Liver (tissue), 9 donors: ENCODE results near the gene ROBO2. TPM values are rescaled to one million over a fixed set of nuclear protein-coding genes. Genes with fewer than 3 reads are reported as not detected.

ENCODE experiments used
- DNase-seq: peaks from one replicate; pipeline ENCODE4 v3.0.0-alpha.2; 2017; ENCODE audit warnings: low spot score
- H3K27ac ChIP-seq, 2 donors: one replicate each; pipeline ENCODE4 v1.7.0; 2013; ENCODE audit warnings: inconsistent platforms in 2 of 2, low read length in 2 of 2, control low read depth in 1 of 2, low read depth in 1 of 2, mild to moderate bottlenecking in 1 of 2
- H3K27me3 ChIP-seq, 4 donors: one replicate each; pipeline versions ENCODE4 v1.6.1 to v1.7.0; 2013; ENCODE audit warnings: low read length in 3 of 4, inconsistent platforms in 1 of 4, mild to moderate bottlenecking in 1 of 4, moderate library complexity in 1 of 4; ENCODE audit not compliant: control insufficient read depth in 4 of 4, insufficient read depth in 4 of 4
- H3K36me3 ChIP-seq, 4 donors: one replicate each; pipeline versions ENCODE4 v1.6.1 to v1.7.0; 2013; ENCODE audit warnings: low read length in 3 of 4, mild to moderate bottlenecking in 3 of 4, low read depth in 1 of 4, moderate library complexity in 1 of 4; ENCODE audit not compliant: control insufficient read depth in 4 of 4, insufficient read depth in 3 of 4
- H3K4me1 ChIP-seq, 4 donors: one replicate each; pipeline versions ENCODE4 v1.6.1 to v1.7.0; 2013; ENCODE audit warnings: low read length in 3 of 4, mild to moderate bottlenecking in 3 of 4, moderate library complexity in 1 of 4; ENCODE audit not compliant: control insufficient read depth in 4 of 4, insufficient read depth in 4 of 4
- H3K4me3 ChIP-seq, 3 donors: one replicate each; pipeline versions ENCODE4 v1.6.1 to v1.7.0; 2013; ENCODE audit warnings: low read length in 3 of 3, control low read depth in 1 of 3, low read depth in 1 of 3, mild to moderate bottlenecking in 1 of 3
- H3K9ac ChIP-seq, 2 donors: one replicate each; pipeline ENCODE4 v1.7.0; 2013; ENCODE audit warnings: low read length in 2 of 2, mild to moderate bottlenecking in 2 of 2, moderate library complexity in 2 of 2, control low read depth in 1 of 2, low read depth in 1 of 2
- H3K9me3 ChIP-seq, 4 donors: one replicate each; pipeline versions ENCODE4 v1.6.1 to v1.7.0; 2013; ENCODE audit warnings: low read length in 3 of 4; ENCODE audit not compliant: control insufficient read depth in 4 of 4
- EGR1 ChIP-seq, 2 donors: IDR thresholded peaks; 2 replicates each; pipeline ENCODE4 v1.6.1; 2016 to 2018; ENCODE audit warnings: antibody characterized with exemption in 2 of 2, low read depth in 2 of 2
- FOXA2 ChIP-seq: IDR thresholded peaks from 2 replicates; pipeline ENCODE4 v1.6.1; 2016; ENCODE audit warnings: antibody characterized with exemption
- GABPA ChIP-seq, 2 donors: IDR thresholded peaks in 1 of 2; conservative IDR thresholded peaks in 1 of 2; 2 replicates each; pipeline ENCODE4 v1.6.1; 2016; ENCODE audit warnings: antibody characterized with exemption in 2 of 2, mild to moderate bottlenecking in 1 of 2, moderate library complexity in 1 of 2
- HNF4A ChIP-seq, 2 donors: conservative IDR thresholded peaks; 2 replicates each; pipeline ENCODE4 v1.6.1; 2016; ENCODE audit warnings: antibody characterized with exemption in 2 of 2, mild to moderate bottlenecking in 2 of 2
- HNF4G ChIP-seq: IDR thresholded peaks from 2 replicates; pipeline ENCODE4 v1.6.1; 2016; ENCODE audit warnings: antibody characterized with exemption
- JUND ChIP-seq, 2 donors: IDR thresholded peaks; 2 replicates each; pipeline ENCODE4 v1.6.1; 2016; ENCODE audit warnings: antibody characterized with exemption in 2 of 2
- RAD21 ChIP-seq, 2 donors: IDR thresholded peaks; 2 replicates each; pipeline ENCODE4 v1.6.1; 2016; ENCODE audit warnings: antibody characterized with exemption in 2 of 2, mild to moderate bottlenecking in 2 of 2
- RXRA ChIP-seq, 2 donors: IDR thresholded peaks; 2 replicates each; pipeline ENCODE4 v1.6.1; 2017 to 2018; ENCODE audit warnings: antibody characterized with exemption in 2 of 2, mild to moderate bottlenecking in 1 of 2
- TAF1 ChIP-seq: conservative IDR thresholded peaks from 2 replicates; pipeline ENCODE4 v1.6.1; 2016; ENCODE audit warnings: antibody characterized with exemption, mild to moderate bottlenecking
- YY1 ChIP-seq: IDR thresholded peaks from 2 replicates; pipeline ENCODE4 v1.6.1; 2016; ENCODE audit warnings: antibody characterized with exemption, mild to moderate bottlenecking
- WGBS: extraction: QIAGEN DNeasy Blood & Tissue Kit; methylation state at CpG from one replicate; pipeline ENCODE4 v1.1.7; 2013; 5-methylcytosine and 5-hydroxymethylcytosine counted together
- polyA plus RNA-seq, 2 donors: library from polyadenylated mRNA; stranded (reverse) in 1 of 2; unstranded in 1 of 2; fragments of 200-250 nt in 1 of 2; fragments of >200 nt in 1 of 2; fragmentation: Nextera tagmentation in 1 of 2; extraction: Ambion mirVana in 1 of 2; gene quantifications; one replicate each; pipeline versions ENCODE4 v1.2.1 to v1.2.3, GENCODE V29; 2013 to 2015
- total RNA-seq, 2 donors: library from RNA; depleted of rRNA; stranded (reverse); fragments of >200 nt; gene quantifications; one replicate each; pipeline ENCODE4 v1.2.3, GENCODE V29; 2014
- TF ChIP-seq, protein P1 (sequence below): IDR thresholded peaks from 2 replicates; pipeline ENCODE4 v1.6.1; 2016; ENCODE audit warnings: antibody characterized with exemption
- TF ChIP-seq, protein P2 (sequence below): IDR thresholded peaks from 2 replicates; pipeline ENCODE4 v1.6.1; 2016; ENCODE audit warnings: antibody characterized with exemption
- TF ChIP-seq, protein P3 (sequence below): IDR thresholded peaks from 2 replicates; pipeline ENCODE4 v1.6.1; 2016; ENCODE audit warnings: antibody characterized with exemption
- TF ChIP-seq, protein P4 (sequence below): fragments of 150-350 bp; IDR thresholded peaks from 2 replicates; pipeline ENCODE4 v1.5.1; 2017; ENCODE audit warnings: improper control_type of control experiment, low read depth, low read length; ENCODE audit not compliant: missing input control
- TF ChIP-seq, protein P5 (sequence below): IDR thresholded peaks from 2 replicates; pipeline ENCODE4 v1.6.1; 2016; ENCODE audit warnings: antibody characterized with exemption, mild to moderate bottlenecking
- donor health status: healthy.
- donor health status: healthy.
- donor health status: healthy.
- donor health status: healthy.
- donor health status: healthy.

ROBO2 gene
- total and polyA plus RNA-seq, 4 donors, result 0.22 to 19.4 (median 1.1) TPM

DNA sequence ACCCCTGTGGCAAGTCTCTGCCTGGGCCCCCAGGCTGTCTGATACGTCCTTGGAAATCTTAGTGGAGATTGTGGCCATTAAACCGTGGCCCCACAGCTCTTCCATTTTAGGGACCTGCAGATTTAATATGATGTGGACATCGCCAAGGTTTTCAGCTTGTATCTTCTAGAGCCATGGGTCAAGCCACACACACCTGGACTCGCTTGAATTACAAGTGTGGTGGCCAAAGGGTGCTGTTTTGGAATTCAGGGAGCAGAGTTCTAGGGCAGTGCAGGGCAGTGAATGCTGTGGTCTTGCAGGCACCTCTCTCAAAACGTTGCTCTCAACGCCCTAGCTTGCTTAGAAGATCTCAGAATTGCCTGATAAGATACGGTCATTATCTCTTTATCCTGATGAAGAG, 211.2 kb downstream of the ROBO2 start:
- no peaks in the 10 kb centered on the region for H3K27me3 ChIP-seq
- 78% methylated on average over 7 of the region's 7 CpGs for WGBS
- TF ChIP-seq, protein P1, sequence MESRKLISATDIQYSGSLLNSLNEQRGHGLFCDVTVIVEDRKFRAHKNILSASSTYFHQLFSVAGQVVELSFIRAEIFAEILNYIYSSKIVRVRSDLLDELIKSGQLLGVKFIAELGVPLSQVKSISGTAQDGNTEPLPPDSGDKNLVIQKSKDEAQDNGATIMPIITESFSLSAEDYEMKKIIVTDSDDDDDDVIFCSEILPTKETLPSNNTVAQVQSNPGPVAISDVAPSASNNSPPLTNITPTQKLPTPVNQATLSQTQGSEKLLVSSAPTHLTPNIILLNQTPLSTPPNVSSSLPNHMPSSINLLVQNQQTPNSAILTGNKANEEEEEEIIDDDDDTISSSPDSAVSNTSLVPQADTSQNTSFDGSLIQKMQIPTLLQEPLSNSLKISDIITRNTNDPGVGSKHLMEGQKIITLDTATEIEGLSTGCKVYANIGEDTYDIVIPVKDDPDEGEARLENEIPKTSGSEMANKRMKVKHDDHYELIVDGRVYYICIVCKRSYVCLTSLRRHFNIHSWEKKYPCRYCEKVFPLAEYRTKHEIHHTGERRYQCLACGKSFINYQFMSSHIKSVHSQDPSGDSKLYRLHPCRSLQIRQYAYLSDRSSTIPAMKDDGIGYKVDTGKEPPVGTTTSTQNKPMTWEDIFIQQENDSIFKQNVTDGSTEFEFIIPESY, result no peak
- no peak for TF ChIP-seq YY1
- TF ChIP-seq EGR1 (IDR thresholded peaks at IDR 0.05; ENCODE audit: low read depth in 2 of 2), result no peak
- TF ChIP-seq, protein P2, sequence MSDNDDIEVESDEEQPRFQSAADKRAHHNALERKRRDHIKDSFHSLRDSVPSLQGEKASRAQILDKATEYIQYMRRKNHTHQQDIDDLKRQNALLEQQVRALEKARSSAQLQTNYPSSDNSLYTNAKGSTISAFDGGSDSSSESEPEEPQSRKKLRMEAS, result no peak
- TF ChIP-seq JUND (IDR thresholded peaks at IDR 0.05), result no peak
- TF ChIP-seq, protein P3, sequence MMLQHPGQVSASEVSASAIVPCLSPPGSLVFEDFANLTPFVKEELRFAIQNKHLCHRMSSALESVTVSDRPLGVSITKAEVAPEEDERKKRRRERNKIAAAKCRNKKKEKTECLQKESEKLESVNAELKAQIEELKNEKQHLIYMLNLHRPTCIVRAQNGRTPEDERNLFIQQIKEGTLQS, result no peak
- TF ChIP-seq GABPA (IDR thresholded peaks at IDR 0.05 in 1 of 2, conservative IDR thresholded peaks at IDR 0.05 in 1 of 2), result no peak
- TF ChIP-seq TAF1, result no peak
- TF ChIP-seq RXRA (IDR thresholded peaks at IDR 0.05), result no peak
- no peak for TF ChIP-seq HNF4A (conservative IDR thresholded peaks at IDR 0.05)
- no peak for TF ChIP-seq HNF4G
- no peak for TF ChIP-seq RAD21 (IDR thresholded peaks at IDR 0.05)
- H3K4me1 ChIP-seq, result peaks cover 0 to 5% (median 0%) of the 10 kb centered on the region in 4 donors
- DNase-seq, result no peak
- H3K9ac ChIP-seq, result no peak overlapping the region
- H3K4me3 ChIP-seq, result no peak overlapping the region
- H3K36me3 ChIP-seq, result no peaks in the 10 kb centered on the region
- no peaks in the 10 kb centered on the region for H3K9me3 ChIP-seq
- H3K27ac ChIP-seq, result no peak overlapping the region

DNA sequence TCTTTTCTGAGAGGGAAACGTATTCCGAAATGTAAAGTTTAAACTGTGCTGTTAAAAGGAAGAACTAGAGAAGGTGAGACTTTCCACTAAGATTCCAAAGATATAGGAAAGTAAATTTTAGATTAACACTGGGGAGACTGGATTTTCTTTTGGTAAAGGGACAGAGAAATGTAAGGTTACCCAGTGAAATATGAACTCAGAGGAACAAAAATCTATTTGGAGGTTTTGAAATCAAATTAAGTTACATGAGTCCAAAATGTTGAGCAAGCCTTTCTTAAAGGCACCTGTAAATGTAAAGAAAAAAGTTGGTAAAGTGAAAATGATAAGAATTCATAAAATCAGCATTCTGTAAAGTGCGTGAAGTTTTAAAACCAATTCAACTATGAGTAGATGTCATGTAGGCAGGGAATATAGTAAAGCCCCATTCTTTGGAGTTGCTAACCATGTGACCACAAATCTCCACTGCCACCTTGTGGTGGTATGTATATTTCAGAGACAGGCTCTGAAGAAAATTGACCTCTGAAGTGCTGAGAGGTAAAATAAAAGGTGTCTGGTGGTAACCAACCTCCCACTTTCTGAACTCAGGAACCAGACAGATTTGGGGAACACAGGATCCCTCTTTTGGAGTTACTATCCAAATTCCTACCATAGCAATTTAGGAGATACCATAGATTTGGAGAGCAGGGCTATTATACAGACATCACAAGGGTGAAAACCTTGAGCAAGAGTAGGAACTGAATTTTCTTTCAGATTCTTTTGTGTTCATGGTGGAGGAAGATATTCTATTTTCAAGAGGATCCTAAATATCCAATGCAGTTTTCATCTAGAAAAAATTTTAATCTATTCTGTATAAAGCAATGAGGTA, 215.3 kb downstream of the ROBO2 start:
- peak; percentile 43 for DNase-seq
- Histone ChIP-seq H3K4me3 (no peak overlapping the region), H3K9ac (no peak overlapping the region), H3K36me3 (no peaks in the 10 kb centered on the region), H3K27ac (no peak overlapping the region), H3K27me3 (no peaks in the 10 kb centered on the region), H3K9me3 (no peaks in the 10 kb centered on the region), H3K4me1 (peaks cover 0 to 5% (median 0%) of the 10 kb centered on the region in 4 donors)
- 45% methylated on average over 3 of the region's 3 CpGs for WGBS
- TF ChIP-seq, protein P4, sequence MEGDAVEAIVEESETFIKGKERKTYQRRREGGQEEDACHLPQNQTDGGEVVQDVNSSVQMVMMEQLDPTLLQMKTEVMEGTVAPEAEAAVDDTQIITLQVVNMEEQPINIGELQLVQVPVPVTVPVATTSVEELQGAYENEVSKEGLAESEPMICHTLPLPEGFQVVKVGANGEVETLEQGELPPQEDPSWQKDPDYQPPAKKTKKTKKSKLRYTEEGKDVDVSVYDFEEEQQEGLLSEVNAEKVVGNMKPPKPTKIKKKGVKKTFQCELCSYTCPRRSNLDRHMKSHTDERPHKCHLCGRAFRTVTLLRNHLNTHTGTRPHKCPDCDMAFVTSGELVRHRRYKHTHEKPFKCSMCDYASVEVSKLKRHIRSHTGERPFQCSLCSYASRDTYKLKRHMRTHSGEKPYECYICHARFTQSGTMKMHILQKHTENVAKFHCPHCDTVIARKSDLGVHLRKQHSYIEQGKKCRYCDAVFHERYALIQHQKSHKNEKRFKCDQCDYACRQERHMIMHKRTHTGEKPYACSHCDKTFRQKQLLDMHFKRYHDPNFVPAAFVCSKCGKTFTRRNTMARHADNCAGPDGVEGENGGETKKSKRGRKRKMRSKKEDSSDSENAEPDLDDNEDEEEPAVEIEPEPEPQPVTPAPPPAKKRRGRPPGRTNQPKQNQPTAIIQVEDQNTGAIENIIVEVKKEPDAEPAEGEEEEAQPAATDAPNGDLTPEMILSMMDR, result peak; percentile 74
- peak; percentile 21 to 23 for TF ChIP-seq HNF4A (conservative IDR thresholded peaks at IDR 0.05)
- TF ChIP-seq, protein P5, sequence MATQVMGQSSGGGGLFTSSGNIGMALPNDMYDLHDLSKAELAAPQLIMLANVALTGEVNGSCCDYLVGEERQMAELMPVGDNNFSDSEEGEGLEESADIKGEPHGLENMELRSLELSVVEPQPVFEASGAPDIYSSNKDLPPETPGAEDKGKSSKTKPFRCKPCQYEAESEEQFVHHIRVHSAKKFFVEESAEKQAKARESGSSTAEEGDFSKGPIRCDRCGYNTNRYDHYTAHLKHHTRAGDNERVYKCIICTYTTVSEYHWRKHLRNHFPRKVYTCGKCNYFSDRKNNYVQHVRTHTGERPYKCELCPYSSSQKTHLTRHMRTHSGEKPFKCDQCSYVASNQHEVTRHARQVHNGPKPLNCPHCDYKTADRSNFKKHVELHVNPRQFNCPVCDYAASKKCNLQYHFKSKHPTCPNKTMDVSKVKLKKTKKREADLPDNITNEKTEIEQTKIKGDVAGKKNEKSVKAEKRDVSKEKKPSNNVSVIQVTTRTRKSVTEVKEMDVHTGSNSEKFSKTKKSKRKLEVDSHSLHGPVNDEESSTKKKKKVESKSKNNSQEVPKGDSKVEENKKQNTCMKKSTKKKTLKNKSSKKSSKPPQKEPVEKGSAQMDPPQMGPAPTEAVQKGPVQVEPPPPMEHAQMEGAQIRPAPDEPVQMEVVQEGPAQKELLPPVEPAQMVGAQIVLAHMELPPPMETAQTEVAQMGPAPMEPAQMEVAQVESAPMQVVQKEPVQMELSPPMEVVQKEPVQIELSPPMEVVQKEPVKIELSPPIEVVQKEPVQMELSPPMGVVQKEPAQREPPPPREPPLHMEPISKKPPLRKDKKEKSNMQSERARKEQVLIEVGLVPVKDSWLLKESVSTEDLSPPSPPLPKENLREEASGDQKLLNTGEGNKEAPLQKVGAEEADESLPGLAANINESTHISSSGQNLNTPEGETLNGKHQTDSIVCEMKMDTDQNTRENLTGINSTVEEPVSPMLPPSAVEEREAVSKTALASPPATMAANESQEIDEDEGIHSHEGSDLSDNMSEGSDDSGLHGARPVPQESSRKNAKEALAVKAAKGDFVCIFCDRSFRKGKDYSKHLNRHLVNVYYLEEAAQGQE, result no peak
- TF ChIP-seq FOXA2, result no peak
- no peak for TF ChIP-seq HNF4G
- TF ChIP-seq RAD21 (IDR thresholded peaks at IDR 0.05), result peak; percentile 86 to 87
